PC-9 (cell line): ENCODE data around the gene ABL1. TPM values are rescaled to one million over a fixed set of nuclear protein-coding genes. Genes with fewer than 3 reads are reported as not detected.
A peak's percentile ranks its signal among the peaks of the same experiment; 100 is the strongest.

ENCODE experiments used
- BruUV-seq: library from RNA; stranded (reverse); fragments of 400-500 nt; replicated peaks from 2 replicates; lab custom pipeline; 2021; lab: Mats Ljungman, UMichigan
- CTCF ChIA-PET: fragments of 300-600 bp; sonication (Branson Sonifier 250); formaldehyde crosslinking; loops from one replicate; lab custom pipeline; 2022; ENCODE audit warnings: antibody characterized with exemption; lab: Charles Lee
- POLR2A ChIA-PET: fragments of 300-600 bp; sonication (Branson Sonifier 250); formaldehyde crosslinking; loops from one replicate; lab custom pipeline; 2022; ENCODE audit warnings: antibody characterized with exemption; ENCODE audit not compliant: unreplicated experiment; lab: Charles Lee
- DNase-seq, 2 experiments: peaks; one replicate each; pipeline versions ENCODE4 v3.0.0 to v3.0.0-alpha.2; 2015 to 2022; ENCODE audit warnings: mixed read lengths in 1 of 2
- H2AFZ ChIP-seq: fragments of 200-600 bp; sonication (generic); 2 replicates; pipeline ENCODE4 v1.8.1; 2017; ENCODE audit warnings: antibody characterized with exemption
- H3F3A ChIP-seq: fragments of 200-600 bp; sonication (generic); 2 replicates; pipeline ENCODE4 v1.8.1; 2017; ENCODE audit warnings: antibody characterized with exemption, mild to moderate bottlenecking, low read depth; ENCODE audit not compliant: insufficient read depth
- H3K27ac ChIP-seq: fragments of 200-600 bp; sonication (generic); 2 replicates; pipeline ENCODE4 v1.6.1; 2016; ENCODE audit warnings: mixed run types
- H3K27me3 ChIP-seq: fragments of 200-600 bp; sonication (generic); 2 replicates; pipeline ENCODE4 v1.6.1; 2016; ENCODE audit warnings: low read depth, mixed run types; ENCODE audit not compliant: insufficient read depth
- H3K36me3 ChIP-seq: fragments of 200-600 bp; sonication (generic); 2 replicates; pipeline ENCODE4 v1.6.1; 2016; ENCODE audit warnings: low read depth, mixed run types
- H3K4me1 ChIP-seq: fragments of 200-600 bp; sonication (generic); replicated peaks from 2 replicates; pipeline ENCODE4 v1.6.1; 2016; ENCODE audit warnings: mixed run types; ENCODE audit not compliant: insufficient read depth
- H3K4me2 ChIP-seq: fragments of 200-600 bp; sonication (generic); 2 replicates; pipeline ENCODE4 v1.6.1; 2017; ENCODE audit warnings: mixed run types
- H3K4me3 ChIP-seq: fragments of 200-600 bp; sonication (generic); 2 replicates; pipeline ENCODE4 v1.6.1; 2016; ENCODE audit warnings: mixed run types
- H3K79me2 ChIP-seq: fragments of 200-600 bp; sonication (generic); 2 replicates; pipeline ENCODE4 v1.6.1; 2017; ENCODE audit warnings: low read depth, mixed run types
- H3K9me2 ChIP-seq: fragments of 200-600 bp; sonication (generic); 2 replicates; pipeline ENCODE4 v1.8.1; 2017; ENCODE audit warnings: mild to moderate bottlenecking; ENCODE audit not compliant: insufficient read depth
- H3K9me3 ChIP-seq: fragments of 200-600 bp; sonication (generic); 2 replicates; pipeline ENCODE4 v1.8.1; 2016; ENCODE audit warnings: low read depth; ENCODE audit not compliant: insufficient read depth
- H4K20me1 ChIP-seq: fragments of 200-600 bp; sonication (generic); 2 replicates; pipeline ENCODE4 v1.8.1; 2017; ENCODE audit not compliant: insufficient read depth
- CTCF ChIP-seq: fragments of 200-600 bp; sonication (generic); conservative IDR thresholded peaks from 2 replicates; pipeline ENCODE4 v1.6.1; 2017; ENCODE audit warnings: mixed run types, antibody characterized with exemption, mild to moderate bottlenecking, moderate library complexity
- EZH2 ChIP-seq: fragments of 200-600 bp; sonication (generic); IDR thresholded peaks from 2 replicates; pipeline ENCODE4 v1.8.0; 2017; ENCODE audit warnings: antibody characterized with exemption, low read depth
- intact Hi-C: fragments of 100-400 bp; cut with micrococcal nuclease; formaldehyde crosslinking; loops from one replicate; pipeline ENCODE4 v1.10.0; 2022; ENCODE audit not compliant: unreplicated experiment
- total RNA-seq: library from RNA; stranded (reverse); gene quantifications from 2 replicates; pipeline ENCODE4 v1.2.3, GENCODE V29; 2021

ABL1 gene
- total RNA-seq, 1 experiment from 2014 or later: 54.8 TPM

GRCh38 chr9:130866474-130866965 lies 31.5 kb downstream of the ABL1 start:
- no peak overlapping the region for H3K27ac ChIP-seq
- no TSS peak for BruUV-seq
- ChIA-PET POLR2A (no interaction called here), CTCF (interaction anchor here (0.5 to 2.2 kb wide), 15 partner anchors 18 to 180 kb away, joined by 3 to 25 read pairs (median 5); no protein-coding TSS in a partner anchor)
- H4K20me1 ChIP-seq: peaks cover 34% of the 10 kb centered on the region
- no peak overlapping the region for H3K4me2 ChIP-seq
- TF ChIP-seq EZH2 (no peak), CTCF (peak; percentile 96)
- H3K9me3 ChIP-seq: no peaks in the 10 kb centered on the region
- peak; percentile 85 to 86 for DNase-seq
- peaks cover 12% of the 10 kb centered on the region; the same call in 1 of the 2 replicates for H3F3A ChIP-seq
- H3K4me1 ChIP-seq: no peaks in the 10 kb centered on the region
- no peaks in the 10 kb centered on the region for H3K36me3 ChIP-seq
- no peak overlapping the region for H3K4me3 ChIP-seq
- intact Hi-C loops: loop anchor here (1.0 to 5.0 kb wide), 5 partner anchors 75 to 404 kb away; no protein-coding TSS in a partner anchor
- H3K9me2 ChIP-seq: no peaks in the 10 kb centered on the region
- H3K79me2 ChIP-seq: no peaks in the 10 kb centered on the region
- no peaks in the 10 kb centered on the region for H3K27me3 ChIP-seq
- H2AFZ ChIP-seq: no peak overlapping the region

DNA sequence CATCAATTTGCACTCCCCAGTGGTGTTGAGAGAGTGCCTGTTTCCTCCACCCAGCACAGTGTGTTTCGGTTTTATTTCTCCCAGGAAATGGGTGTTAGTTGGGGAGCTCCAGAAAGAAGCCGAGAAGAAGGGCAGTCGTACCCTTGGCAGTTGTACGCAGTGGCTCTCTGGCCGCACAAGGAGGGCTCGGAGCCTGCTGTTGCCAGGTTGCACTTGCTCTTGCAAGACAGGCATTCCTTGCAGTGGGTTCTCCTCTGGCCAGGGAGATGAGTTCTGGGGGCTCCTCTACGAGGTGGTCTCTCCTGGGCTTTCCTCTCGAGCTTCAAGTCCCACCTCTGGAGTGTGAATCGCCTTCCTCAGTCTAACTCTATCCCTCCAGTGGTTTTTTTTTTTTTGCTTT lies 32.5 kb downstream of the ABL1 start:
- Histone ChIP-seq H3K9me3 (no peaks in the 10 kb centered on the region), H3K9me2 (no peaks in the 10 kb centered on the region), H3K27ac (no peak overlapping the region), H3F3A (peaks cover 12% of the 10 kb centered on the region; the same call in 1 of the 2 replicates), H3K36me3 (no peaks in the 10 kb centered on the region), H3K4me3 (no peak overlapping the region), H3K79me2 (no peaks in the 10 kb centered on the region), H3K4me1 (no peaks in the 10 kb centered on the region), H4K20me1 (peaks cover 34% of the 10 kb centered on the region), H2AFZ (no peak overlapping the region), H3K27me3 (no peaks in the 10 kb centered on the region), H3K4me2 (no peak overlapping the region)
- intact Hi-C loops: loop anchor here (5.0 kb wide), 1 partner anchor 405 kb away; no protein-coding TSS in a partner anchor
- DNase-seq: no peak
- ChIA-PET POLR2A (no interaction called here), CTCF (interaction anchor here (0.6 to 2.2 kb wide), 5 partner anchors 37 to 166 kb away, joined by 3 to 19 read pairs (median 5); no protein-coding TSS in a partner anchor)
- no TSS peak for BruUV-seq
- TF ChIP-seq EZH2: no peak
- TF ChIP-seq CTCF: no peak

GRCh38 chr9:130868230-130868629 lies 33.2 kb downstream of the ABL1 start:
- no peak for DNase-seq
- peaks cover 34% of the 10 kb centered on the region for H4K20me1 ChIP-seq
- H3K4me2 ChIP-seq: no peak overlapping the region
- H3K27ac ChIP-seq: no peak overlapping the region
- TF ChIP-seq EZH2: no peak
- TF ChIP-seq CTCF: no peak
- H3K4me3 ChIP-seq: no peak overlapping the region
- H3F3A ChIP-seq: peaks cover 12% of the 10 kb centered on the region; the same call in 1 of the 2 replicates
- H3K79me2 ChIP-seq: no peaks in the 10 kb centered on the region
- H3K36me3 ChIP-seq: no peaks in the 10 kb centered on the region
- H3K9me2 ChIP-seq: no peaks in the 10 kb centered on the region
- ChIA-PET CTCF (interaction anchor here (0.6 to 1.8 kb wide), 3 partner anchors 37 to 161 kb away, joined by 3 to 10 read pairs (median 5); no protein-coding TSS in a partner anchor), POLR2A (no interaction called here)
- no peaks in the 10 kb centered on the region for H3K9me3 ChIP-seq
- H3K27me3 ChIP-seq: no peaks in the 10 kb centered on the region
- BruUV-seq: no TSS peak
- H2AFZ ChIP-seq: no peak overlapping the region
- H3K4me1 ChIP-seq: no peaks in the 10 kb centered on the region
- intact Hi-C loops: loop anchor here (5.0 kb wide), 1 partner anchor 406 kb away; no protein-coding TSS in a partner anchor
